DMS114 treated with DMSO at 0.1 percent for 48 hours (cell line): ENCODE data around the gene CPVL.
"Not testable (repeated sequence)": the region's sequence is repeated elsewhere in the genome, so short reads cannot be mapped to it uniquely, and the experiment has no call there.

ENCODE experiments used
- DNase-seq: peaks from one replicate; lab custom pipeline; 2025; ENCODE audit not compliant: unreplicated experiment; lab: John Stamatoyannopoulos, UW

The CPVL gene

DNA sequence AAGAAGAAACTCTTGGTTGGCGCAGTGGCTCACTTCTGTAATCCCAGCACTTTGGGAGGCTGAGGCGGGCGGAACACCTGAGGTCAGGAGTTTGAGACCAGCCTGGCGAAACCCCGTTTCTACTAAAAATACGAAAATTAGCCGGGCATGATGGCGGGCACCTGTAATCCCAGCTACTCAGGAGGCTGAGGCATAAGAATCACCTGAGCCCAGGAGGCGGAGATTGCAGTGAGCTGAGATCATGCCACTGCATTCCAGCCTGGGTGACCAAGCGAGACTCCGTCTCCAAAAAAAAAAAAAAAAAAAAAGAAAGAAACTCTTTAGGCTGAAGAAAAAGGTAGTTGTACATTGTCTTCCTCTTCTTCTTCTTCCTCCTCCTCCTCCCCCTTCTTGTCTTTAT, 53.2 kb downstream of the CPVL start:
- not testable (repeated sequence) for DNase-seq

DNA sequence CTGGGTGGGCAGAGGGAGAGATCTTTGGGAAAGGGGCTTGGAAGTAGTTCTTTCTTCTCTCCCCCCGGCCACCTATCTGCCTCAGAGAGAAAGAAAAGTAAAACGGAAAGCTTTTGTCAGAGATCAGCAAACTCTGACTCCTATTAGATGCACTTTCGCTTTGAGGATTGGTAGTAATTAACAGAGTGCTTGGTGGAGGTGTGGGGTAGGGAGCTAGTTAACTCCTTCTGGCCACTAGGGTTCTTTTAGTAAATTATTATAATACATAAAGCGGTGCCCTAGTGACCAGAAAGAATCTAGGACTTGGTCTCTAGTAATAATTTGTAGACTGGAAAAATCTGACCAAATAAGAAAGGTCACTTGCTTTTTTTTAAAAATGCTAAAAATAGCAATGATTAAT, 54.6 kb downstream of the CPVL start:
- no peak for DNase-seq

DNA sequence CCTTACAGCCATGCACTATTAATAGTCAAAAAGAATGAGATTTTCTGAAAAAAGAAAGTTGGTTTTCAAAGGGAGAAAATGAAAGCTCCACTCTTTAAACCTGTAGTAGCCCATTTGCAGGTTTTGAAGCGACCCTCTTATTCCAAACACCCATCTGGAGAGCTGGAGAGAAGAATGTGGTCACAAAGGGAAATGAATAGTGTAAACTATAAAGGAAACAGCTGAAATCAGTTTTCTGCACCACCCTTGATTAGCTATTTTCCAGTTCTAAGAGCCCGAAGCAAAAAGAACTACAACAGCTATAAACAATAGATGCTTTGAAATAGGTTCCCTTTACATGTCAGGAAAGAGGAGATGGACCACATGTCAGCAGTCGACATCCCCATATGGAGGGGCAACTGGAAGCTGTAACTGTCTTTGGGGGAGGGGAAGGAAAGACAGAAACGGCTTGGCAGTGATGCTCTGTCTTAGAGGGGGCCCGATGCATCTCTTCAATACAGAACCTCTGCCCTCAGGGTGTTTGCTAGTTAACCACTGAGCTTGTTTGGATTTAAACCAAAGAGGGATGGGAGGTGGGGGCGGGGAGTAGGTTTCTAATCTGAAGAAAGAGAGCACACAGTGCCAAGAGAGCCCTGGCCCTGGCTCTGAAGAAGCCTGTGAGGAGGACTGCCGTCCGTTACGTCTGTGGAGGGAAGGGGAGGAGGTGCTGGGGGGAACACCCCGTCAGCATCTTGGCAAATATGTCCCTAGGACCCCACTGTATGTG, 55.3 kb downstream of the CPVL start:
- no peak for DNase-seq

DNA sequence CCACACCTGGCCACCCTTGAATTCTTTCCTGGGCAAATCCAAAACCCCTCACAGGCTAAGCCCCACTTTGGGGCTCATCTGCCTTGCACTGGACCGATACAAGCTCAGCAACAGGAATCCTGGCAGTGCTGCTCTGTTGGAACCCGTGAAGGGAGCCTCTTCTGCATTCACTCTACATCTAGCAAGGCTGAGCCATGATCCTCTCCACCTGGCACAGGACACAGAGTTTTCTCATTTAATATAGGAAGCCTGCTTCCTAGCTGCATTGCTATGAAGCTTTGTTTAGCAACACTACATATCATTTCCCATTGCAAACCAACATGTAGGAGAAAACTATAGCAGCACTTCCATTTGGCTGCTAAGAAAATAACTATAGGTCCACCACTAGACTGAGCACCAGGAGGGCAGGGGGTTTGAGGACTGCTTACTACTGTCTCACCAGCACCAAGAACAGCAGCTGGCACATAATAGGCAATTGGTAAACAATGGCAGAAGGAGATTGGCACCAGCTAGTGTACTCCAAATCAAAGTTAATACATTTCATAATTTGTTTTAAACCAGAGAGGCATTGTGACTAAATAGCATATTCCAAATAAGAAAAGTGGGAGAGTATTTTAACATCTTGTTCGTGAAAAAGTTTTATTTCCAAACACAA, 56.1 kb downstream of the CPVL start:
- DNase-seq: no peak

DNA sequence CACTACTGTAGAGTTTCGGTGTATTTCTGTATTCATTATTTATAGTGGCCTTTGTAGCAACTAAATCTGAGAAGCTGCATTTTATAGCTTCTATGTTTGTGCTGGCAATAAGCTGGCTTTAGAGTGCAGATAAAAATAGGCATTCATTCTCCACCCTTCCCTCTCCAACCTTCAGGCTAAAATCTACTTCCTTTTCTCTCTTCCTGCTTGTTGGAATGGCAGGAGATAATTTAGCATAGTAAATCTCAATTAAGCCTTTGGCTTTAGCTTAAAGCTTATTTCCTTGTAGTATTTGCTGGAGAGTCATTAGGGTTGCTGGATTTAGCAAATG, 58.5 kb downstream of the CPVL start:
- DNase-seq: no peak

DNA sequence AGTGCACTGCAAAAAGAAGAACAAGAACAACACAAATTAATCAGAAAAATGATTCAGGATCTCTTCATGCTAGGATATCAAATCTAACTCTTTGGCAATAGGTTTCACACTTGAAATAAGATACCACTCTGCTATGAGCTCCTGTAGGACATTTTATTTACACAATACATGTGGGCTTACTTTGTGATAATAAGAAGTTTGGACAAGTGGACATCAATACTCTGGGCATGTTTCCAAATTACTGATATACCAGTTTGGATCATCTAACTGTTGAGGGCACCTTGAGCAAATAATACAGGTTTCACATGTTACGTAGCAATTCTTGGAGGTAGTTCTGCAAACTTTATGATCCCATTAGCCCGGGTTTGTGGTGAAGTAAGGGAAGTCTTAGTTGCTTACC, 59.8 kb downstream of the CPVL start:
- no peak for DNase-seq

DNA sequence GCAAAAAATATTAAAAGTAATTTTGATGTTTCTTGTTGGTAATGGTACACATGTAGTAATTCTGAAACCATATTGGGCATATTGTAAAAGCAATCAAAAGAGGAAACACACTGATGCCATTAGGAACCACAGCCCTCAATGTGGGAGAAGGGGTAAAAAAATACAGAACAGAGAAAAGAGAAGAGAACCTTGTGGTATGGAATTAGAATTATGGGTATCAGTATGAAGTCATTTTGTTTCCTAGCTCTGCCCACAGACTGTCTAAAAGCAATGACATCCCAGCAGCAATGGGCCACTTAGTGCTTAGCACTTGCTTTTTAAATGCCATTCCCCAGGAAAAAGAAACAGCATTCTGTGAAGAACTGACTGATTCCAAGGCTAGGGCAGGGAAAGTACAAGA, 61.5 kb downstream of the CPVL start:
- no peak for DNase-seq

DNA sequence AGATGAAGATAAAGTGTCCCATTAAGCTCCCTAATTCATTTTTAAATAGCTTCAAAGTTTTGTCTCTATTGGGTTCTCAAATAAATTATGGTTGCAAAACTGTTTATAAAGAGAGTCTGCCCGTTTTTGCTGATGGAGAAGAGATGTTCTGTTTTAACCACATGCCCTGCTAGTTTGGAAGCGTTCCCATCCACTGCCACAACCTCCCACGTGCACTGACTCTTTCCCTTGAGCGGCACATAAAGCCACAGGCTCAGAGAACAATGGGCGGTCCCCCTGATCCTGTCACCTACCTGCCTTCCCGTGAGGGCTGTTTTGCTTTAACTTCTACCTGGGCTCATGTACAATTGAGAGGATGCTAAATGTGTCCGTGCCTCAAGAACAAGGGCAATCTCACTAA, 65.5 kb downstream of the CPVL start:
- no peak for DNase-seq

DNA sequence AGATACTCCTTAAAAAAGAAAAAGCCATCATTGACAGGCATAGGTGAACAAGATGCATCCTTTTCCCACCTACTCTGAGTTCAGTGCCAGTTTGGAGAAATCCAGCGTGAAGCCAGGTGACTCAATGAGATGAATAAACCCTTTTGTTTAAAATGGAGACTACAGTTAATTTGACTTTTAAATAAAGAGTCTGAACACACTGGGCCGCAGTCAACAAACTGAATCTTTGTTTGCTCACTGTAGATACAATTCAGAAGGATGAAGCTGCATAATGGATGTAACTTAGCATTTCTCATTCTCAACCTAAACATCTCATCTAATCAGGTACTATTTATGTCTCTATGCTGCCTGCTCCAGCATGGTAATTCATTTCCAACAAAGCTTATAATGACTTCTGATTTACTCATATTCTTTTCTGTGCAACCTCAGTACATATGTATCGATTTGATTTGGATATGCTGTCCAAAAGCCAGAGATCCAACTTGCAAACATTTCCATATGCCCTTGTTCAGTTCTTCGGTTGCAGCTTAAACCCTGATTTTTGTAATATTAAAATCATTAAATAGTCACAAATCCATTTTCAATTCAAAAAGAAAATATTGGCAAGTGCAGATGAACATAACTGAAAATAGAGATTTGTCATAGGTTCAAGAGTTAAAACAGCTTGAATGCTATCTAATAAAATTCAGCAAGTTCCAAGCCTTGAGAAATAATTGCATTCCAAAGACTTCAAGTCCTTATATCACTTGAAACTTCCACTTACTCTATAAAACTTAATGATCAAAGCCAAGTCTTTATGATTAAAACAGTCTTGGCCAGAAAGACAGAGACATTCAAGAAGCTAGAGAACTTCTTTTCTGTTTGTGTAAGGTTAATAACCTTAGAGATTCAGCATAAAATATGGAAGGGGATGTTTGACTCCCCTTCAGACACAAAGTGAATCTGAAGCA, 67.8 kb downstream of the CPVL start:
- DNase-seq: no peak

DNA sequence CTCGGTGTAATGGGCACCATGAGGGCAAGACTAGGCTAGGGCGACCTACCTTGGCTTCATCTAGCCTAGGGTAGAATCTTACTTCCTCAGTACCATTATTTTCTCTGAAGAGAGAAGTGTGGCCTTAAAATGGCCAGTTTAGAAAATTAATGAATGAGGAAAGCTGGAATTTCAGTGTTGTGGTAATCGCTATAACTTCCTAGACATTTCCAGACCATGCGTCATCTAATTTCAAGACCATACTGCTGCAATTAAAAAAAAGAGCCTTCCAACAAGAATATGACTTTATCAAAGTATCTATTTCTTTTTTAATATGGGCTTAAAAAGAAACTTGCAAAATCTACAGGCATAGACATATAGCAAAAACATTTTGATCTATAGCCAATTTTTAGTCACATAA, 68.5 kb downstream of the CPVL start:
- no peak for DNase-seq

DNA sequence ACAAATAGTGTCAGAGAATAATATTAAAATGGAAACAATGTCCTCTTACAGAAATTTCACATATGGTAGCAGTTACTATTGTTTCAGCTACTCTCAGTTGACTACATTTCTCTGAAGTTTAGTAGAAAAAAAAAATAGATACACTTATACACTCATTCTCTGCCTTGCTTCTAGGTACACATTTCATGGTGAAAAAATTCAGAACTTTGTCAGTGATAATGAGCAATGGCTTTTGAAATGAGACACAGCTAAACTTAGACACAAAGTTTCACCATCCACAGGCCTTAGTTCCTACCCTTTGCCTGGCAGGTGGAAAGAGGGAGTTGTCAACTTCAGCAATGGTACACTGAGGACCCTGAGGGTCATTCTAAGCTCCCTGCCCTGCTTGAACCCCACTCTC, 69.2 kb downstream of the CPVL start:
- no peak for DNase-seq

DNA sequence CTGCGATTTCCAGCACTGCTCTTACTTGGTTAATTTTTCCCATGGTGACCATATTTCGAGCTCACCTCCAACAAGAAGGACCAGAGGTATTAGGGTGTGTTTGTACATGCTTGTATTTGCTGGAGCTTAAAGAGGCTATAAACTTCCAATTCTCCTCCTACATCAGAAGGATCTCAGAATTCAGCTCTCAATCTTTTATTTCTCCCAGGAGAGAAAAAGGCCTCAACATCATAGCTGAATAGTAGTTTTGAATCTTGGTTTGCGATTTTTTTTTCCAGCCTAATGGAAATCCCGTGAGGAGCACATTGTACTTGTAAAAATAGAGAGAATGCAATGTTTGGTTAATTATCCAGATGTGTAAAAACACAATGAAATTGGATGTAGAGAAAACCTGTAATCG, 69.7 kb downstream of the CPVL start:
- DNase-seq: no peak

DNA sequence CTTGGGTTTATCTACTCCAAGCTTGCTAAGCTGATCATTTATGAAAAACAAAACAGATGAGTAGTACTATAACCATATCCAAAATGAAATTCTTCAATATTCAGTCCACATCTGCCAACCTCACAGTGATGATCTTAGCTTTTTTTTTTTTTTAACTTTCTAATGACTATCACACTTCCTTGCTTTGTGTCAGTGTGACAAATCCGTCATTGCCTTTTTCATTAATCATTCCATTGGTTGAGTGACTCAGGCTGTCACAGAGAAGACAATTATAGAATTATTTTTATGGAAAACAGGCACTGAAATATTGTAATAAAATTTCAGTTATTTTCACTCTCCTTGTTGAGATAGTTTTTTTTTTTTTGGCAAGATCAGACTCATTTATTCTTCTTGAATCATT, 70.7 kb downstream of the CPVL start:
- DNase-seq: no peak

DNA sequence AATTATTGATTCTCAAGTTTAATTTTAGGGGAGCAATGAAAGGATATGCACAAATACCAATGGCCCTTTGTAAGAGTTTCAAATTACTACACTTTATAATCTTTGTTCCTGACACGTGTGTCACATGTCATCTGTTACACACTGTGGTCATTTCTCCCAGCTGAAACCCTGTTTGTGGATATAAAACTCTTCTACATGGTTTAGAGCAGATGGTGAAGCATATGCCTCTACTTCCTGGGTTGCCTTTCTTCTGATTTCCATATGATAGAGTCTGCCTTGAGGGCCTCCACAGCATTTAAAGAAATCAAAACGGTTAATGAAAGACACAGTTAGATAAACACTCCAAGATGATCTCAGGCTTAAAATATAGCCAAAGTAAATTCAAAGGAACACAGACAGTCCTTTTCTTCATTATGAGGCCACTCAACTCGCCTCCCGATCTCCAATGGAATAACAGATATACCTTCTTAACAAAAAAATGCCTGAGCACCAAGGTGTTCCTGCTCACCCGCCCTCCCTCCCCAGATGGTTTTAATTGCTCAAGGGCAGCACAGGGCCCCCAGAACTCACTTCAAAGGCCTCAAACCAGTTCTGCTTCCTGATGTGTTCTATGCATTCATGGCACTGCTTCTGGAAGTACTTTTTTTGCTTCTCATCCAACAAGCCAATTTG, 75.0 kb downstream of the CPVL start:
- no peak for DNase-seq

DNA sequence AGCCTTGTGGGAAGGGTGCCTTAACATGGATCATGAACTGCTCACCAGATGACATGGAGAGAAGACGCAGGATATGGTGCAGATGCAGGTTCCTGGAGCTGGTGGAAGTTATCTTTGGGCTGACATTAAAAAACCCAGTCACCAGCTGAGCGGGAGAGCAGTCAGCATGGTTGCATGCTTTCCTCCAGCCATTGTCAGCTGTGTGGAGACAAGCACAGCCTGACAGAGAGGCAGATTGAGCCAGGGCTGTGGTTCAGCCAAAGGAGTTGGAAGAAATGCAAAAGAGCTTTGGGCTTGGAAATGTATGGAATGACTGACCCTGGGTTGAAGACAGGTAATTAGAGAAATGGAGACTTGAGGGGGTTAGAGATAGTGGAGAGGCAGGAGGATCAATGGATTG, 79.7 kb downstream of the CPVL start:
- DNase-seq: no peak

DNA sequence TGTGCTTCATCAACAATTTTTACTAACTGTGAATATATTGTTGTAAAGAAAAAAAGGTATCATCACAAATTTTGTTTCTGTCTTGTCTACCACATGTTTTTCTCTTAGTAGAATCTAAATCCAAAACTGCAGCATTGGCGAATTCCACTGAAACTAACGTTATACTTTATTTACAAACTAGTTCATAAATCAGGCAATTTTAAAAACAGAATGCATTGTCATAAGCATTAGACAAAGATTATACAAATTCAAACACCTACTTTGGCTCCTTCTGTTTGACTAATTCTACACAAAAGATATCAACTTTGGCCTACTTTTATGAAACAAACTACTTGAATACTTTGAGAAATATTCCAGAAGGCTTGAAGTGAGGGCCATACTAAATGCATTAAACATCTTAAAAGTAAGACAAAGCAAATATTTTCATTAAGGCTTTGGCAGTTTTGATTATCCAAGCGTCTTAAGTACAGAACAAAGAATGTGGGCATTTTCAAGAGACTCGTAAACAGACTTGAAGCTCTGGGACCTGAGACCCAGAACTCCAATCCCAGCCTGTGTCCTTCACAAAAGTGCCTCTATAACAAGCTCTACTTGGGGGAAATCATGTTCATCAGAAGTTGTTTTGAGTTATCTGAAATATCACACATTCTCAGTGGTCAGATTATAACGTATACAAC, 81.0 kb downstream of the CPVL start:
- DNase-seq: no peak

DNA sequence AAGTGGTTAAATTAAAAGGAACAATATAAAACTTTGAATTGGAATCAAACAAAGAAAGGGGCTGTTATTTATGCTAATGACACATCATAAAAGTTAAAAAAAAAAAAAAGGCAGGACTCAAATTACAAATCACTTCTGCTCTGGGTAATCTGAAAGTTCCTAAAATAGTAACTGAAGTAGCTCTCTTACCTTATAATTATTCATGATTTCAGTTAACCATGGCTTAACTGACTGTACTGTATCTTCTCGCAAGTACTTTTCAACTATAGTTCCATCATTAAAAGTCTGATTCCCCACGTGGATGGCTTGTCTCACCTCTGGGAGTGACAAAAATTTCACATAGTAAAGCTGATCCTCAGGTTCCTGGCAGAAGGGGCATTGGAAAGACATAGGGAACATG, 82.5 kb downstream of the CPVL start:
- no peak for DNase-seq

DNA sequence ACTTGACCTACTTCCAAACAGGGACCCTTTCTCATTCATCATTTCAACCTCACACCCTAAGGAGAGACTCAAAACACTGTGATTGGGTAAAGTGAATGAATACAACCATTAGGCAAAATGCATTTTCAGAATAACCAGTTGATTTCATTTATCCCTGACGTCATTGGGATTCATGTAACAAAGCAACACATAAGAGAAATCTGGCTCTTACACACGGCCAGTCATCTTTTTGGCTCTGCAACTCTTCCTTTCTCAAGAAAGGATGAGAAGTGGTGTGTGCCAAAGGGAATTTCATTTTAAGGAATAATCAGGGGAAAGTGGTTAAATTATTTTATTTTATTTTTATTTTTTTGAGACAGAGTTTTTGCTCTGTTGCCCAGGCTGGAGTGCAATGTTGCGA, 83.1 kb downstream of the CPVL start:
- no peak for DNase-seq

DNA sequence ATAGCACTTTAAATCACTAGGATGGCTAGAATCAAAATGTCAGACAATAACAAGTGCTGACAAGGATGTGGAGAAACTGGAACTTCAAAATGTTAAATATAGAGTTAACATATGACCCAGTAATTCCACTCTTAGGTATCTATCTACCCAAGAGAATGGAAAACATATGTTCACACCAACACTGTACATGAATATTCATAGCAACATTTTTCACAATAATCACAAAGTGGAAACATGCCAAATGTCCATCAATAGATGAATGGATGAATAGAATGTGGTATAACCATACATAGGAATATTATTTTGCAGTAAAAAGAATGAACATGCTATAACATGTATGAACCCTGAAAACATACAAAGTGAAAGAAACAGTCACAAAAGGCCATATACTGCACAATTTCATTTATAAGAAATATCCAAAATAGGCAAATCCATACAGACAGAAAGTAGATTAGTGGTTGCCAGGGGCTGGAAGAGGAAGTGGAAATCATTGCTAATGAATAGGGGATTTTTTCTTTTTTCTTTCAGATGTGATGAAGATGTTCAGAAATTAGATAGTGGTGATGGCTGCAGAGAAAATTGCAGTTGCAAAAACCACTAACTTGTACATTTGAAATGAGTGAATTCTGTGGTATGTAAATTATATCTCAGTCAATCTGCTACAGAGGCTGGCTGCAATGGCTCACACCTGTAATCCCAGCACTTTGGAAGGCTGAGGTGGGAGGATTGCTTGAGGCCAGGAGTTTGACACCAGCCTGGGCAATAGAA, 93.0 kb downstream of the CPVL start:
- no peak for DNase-seq

DNA sequence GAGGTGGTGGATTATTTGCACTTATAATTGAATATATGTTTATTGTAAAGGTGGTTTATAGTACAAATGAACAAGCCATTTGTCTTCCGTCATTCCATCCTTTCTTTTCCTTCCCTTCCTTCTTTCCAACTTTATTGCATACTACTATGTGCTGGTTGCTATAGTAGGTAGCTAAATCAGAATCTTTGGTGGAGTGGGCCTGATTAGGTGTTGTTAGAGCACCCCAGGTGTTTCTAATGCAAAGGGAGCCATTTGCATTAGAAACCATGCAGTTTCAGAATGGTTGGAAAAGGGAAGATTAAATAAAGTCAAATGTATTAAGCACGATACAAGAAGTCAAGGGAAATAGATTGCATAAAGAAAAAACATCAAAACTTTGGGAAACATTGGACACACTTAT, 99.4 kb downstream of the CPVL start:
- no peak for DNase-seq
